HG03571 (cell line): ENCODE data around the gene COPS7A.
"Not testable (repeated sequence)": the region's sequence is repeated elsewhere in the genome, so short reads cannot be mapped to it uniquely, and the experiment has no call there.

Experiments
- ATAC-seq: cut with Tn5 transposase; IDR thresholded peaks from one replicate; pipeline ENCODE4 v1.9.1; 2021; ENCODE audit not compliant: unreplicated experiment

The COPS7A gene

DNA sequence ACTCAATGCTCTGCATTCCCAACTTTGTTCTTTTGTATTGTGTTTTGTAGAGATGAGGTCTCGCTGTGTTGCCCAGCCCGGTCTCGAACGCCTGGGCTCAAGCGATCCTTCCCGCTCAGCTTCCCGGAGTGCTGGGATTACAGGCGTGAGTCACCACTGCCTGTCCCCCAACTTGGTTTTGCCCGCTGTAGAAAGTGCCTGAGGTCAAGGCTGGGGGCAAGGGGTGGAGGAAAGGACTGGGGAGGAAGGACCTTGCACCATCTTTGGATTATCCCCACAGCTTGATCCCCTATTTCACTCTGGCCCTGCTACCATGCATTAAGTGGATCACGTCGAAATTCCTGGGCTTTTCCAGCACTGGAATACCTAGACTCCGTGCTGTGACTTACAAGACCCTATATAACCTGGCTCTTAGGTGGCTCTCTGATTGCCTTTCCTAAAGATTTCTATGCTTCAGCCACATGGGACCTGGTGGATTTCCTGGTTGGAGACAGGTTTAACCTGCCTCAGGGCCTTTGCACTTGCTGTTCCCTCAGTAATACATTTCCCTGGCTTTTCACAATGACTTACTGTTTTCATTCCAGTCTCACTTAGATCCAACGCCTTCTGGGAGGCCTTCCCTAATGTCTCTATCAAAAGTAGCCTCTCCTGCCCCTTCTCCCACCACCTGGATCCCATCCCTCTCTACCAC lies 22.6 kb upstream of the COPS7A start:
- no peak for ATAC-seq

- ATAC-seq, result no peak
Observed at GRCh38 chr12:6703631-6704030, 20.2 kb upstream of the COPS7A start.

- not testable (repeated sequence) for ATAC-seq
Observed at GRCh38 chr12:6708351-6708750, 15.5 kb upstream of the COPS7A start.

GRCh38 chr12:6708960-6709394 lies 14.9 kb upstream of the COPS7A start:
- no peak for ATAC-seq

- not testable (repeated sequence) for ATAC-seq
Observed at GRCh38 chr12:6716031-6716873, 7.6 kb upstream of the COPS7A start.

DNA sequence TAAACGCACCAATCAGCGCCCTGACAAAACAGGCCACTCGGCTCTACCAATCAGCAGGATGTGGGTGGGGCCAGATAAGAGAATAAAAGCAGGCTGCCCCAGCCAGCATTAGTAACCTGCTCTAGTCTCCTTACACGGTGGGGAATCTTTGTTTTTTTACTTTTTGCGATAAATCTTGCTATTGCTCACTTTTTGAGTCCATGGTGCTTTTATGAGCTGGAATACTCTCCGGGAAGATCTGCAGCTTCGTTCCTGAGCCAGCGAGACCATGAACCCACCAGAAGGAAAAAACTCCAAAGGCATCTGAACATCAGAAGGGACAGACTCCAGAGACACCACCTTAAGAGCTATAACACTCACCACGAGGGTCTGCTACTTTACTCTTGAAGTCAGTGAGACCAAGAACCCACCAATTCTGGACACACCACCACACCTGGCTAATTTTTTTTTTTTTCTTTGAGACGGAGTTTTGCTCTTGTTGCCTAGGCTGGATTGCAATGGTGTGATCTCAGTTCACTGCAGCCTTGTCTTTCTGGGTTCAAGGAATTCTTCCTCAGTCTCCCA lies 6.9 kb upstream of the COPS7A start:
- ATAC-seq, result no peak

DNA sequence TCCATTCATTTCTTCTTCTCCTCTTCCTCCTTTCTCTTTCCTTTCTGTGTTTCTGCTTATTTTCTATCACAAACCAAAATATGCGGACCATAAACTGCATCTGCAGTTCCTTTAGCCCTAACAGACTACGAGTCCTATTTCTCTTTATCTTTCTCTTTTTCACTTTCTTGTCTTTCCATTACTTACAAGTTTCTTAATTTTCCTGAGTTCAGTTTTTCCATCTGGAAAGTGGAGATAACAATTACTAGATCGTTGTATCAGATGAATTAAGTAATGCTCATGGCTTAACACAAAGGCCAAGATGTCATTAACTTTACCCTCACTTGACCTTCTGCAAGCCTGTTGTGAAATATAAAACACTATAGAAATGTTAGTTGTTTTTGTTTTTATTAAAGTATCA lies 983 bp upstream of the COPS7A start:
- no peak for ATAC-seq

DNA sequence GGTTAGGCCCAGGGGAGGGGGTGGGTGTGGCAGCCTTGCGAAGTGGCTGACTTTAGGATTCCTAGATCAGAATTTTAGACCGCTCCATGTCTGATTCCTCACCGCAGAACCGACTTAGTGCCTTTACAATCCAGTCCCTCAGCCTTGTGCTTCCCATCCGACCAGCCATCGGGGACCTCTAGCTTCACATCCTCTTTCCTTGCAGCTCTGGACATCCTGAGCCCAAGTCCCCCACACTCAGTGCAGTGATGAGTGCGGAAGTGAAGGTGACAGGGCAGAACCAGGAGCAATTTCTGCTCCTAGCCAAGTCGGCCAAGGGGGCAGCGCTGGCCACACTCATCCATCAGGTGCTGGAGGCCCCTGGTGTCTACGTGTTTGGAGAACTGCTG lies 557 bp downstream of the COPS7A start:
- peak; percentile 17 for ATAC-seq

GRCh38 chr12:6725350-6725749 lies 1.5 kb downstream of the COPS7A start:
- no peak for ATAC-seq

GRCh38 chr12:6729186-6729585 lies 5.3 kb downstream of the COPS7A start:
- no peak for ATAC-seq

DNA sequence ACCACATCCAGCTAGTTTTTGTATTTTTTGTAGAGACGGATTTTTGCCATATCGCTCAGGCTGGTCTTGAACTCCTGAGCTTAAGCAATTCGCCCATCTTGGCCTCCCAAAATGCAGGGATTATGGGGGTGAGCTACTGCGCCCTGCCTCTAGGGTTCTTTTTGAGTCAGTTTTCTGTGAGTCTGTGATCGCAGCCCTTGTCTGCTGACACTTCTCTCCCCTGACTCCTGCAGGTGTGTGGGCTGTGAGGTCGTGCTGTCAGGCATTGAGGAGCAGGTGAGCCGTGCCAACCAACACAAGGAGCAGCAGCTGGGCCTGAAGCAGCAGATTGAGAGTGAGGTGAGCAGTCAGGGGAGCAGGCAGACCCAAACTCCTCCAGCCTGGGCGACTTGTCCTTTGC lies 6.3 kb downstream of the COPS7A start:
- no peak for ATAC-seq

DNA sequence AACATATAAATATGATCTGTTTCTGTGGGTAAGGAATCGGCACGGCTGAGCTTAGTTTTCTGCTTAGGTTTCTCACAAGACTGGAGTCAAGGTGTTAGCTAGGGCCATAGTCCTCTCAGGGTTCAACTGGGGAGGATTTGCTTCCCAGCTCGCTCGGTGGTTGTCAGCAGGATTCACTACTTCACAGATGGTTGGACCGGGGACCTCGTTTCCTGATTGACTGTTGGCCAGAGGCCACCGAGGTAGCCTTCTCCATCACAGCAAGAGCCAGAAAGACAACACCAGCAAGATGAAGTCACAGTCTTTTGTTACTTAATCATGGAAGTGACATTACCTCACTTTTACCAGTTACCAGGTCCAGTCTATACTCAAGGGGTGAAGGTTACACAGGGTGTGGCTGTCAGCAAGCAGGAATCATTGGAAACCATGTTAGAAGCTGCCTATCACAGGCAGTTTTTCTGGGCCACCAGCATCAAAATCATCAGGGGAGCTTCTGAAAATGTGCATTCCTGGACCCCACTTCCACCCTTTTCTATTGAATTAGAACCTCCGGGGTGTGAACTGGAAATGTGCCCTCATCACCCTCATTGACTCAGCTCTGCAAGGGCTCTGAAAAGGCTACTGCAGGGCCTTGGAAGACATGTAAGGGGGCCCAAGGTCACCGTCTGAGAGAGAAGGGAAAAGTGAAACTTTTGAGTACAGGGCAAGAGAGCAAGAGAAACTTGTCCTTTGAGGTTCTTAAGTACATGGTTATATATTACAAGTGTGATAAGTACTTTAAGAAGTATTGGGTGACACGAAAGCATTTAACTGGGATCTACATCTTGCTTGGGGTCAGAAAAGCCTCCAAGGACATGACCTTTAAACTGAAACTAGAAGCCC lies 10.9 kb downstream of the COPS7A start:
- no peak for ATAC-seq

GRCh38 chr12:6735448-6736191 lies 11.8 kb downstream of the COPS7A start:
- no peak for ATAC-seq

DNA sequence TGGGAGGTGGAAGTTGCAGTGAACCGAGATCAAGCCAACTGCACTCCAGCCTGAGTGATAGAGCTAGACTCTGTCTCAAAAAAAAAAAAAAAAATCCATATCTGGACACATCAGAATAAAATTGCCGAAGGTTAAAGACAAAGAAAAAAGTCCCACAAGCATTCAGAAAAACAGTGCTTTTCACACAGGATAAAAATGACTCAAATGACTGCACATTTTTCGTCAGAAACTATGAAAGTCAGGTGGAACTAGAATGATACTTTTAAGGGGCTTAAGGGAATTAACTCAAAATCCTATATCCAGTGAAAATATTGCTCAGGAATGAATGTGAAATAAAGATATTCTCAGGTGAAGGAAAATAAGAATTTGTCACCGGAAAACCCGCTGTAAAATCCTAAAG lies 12.9 kb downstream of the COPS7A start:
- ATAC-seq, result no peak

- ATAC-seq, result not testable (repeated sequence)
Observed at GRCh38 chr12:6742080-6742479, 18.2 kb downstream of the COPS7A start.

DNA sequence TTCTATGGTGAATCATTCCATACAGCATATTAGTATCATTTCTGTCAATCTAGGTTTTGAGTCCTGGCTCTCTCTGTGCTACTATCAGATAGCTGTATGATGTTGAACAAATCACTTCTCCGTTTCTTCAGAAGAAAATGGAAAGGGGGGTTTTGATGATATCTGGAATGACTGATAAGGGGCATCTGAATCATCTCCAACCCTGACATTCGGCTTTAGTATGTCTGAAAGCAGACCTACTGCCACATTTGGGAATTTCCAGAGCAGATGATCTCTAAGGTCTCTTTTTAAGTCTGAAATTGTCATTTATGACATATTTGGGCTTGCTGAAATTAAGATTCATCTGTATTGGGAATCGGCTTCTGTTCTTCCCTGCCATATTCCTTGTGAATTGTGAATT lies 19.0 kb downstream of the COPS7A start:
- no peak for ATAC-seq

DNA sequence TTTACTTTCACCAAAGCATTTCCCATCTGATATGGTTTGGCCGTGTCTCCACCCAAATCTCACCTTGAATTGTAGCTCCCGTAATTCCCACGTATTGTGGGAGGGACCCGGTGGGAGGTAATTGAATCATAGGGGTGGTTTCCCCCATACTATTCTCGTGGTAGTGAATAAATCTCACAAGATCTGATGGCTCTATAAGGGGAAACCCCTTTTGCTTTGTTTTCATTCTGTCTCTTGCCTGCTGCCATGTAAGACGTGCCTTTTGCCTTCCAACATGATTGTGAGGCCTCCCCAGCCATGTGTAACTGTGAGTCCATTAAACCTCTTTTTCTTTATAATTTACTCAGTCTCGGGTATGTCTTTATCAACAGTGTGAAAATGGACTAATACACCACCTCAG lies 19.5 kb downstream of the COPS7A start:
- not testable (repeated sequence) for ATAC-seq

GRCh38 chr12:6745741-6746525 lies 22.1 kb downstream of the COPS7A start:
- ATAC-seq, result no peak

DNA sequence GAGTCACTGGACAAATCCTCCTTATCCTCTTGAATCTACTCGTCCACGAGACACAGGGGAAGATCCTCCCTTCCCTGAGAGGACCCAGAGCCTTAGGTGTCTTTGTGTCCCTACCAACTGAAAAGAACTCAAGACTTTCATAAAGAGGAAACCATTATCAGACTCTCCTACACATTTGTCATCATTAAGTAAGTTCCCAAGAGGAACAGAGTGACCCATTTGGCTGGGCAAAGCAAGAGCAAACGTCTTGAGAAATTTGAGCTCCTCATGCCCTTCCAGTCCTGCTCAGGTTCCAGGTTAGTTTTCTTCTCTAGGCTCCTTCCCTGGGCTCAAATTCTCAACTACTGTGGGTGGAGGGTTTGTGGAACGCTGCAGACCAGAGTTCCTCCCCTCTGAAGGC lies 23.4 kb downstream of the COPS7A start:
- ATAC-seq, result no peak

DNA sequence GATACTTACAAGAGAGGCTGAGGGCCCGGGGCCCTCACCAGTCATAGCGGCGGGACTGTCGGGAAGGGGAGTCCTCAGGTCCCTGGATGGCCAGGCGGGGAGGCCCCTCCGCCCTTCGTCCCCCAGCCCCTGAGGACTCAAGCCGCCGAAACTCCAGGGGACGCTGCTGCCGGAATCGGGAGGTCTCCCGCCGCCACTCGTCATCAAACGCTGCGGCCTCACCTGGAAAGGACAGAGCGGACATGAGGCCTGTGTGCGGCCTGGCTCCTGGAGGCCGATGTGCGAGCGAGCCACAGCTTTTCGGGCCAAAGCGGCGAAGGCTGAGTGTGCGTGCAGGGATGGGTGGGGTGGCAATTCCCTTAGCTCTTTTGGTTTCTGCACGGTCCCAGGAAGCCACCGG lies 24.9 kb downstream of the COPS7A start:
- no peak for ATAC-seq
